Stimulated activated CD4-positive, alpha-beta T cell treated with anti-CD3 and anti-CD28 coated beads, Interleukin-15, amount 100 ng/mL, for 48 hours (primary cell): Measurements from ENCODE around the gene KCNMA1.

Experiments used
- DNase-seq, 2 donors: peaks; one replicate each; pipeline ENCODE4 v3.0.0-alpha.2; 2020; ENCODE audit warnings: low read depth in 2 of 2

Gene KCNMA1

DNA sequence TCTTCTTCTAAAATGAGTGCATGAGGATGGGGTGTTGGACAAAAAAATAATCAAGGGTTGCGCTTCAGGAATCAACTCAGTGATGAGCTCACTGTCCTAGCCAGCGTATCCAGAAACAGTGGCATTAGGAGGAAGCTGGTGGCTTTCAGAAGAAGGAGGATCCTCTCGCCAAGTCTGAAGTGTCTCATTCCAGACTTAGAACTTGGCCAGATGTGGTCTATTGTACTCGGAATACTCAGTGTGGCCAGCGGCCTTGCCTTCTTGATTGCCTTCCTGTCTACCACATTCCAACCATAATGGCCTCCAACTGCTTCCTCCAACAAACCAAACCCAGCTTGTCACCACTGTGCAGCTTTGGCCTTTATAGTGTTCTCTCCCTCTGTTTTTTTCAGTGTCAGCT, 732.4 kb downstream of the KCNMA1 start:
- DNase-seq: no peak

- DNase-seq: no peak
These were observed 734.1 kb downstream of the KCNMA1 start for GRCh38 chr10:76903387-76903945.

DNA sequence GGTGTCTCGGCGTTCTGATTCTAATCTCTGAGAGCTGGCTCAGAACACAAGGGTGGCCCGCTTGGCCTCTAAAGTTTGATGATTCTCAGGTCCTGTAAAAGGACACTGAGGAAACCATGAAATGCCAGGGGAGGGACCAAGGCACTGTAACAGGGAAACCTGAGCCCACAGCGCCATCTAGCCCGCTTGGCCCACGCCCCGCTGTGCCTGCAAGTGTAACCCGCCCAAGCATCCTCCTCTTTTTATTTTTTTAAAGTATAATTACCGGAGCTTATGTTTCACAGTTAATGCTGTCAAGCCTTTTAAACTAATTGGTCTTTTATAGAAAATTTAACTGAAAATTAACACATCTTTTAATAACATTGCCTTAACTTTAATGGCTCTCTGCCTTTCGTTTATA, 734.7 kb downstream of the KCNMA1 start:
- DNase-seq: peak in 1 of 2 donors; percentile 3

DNA sequence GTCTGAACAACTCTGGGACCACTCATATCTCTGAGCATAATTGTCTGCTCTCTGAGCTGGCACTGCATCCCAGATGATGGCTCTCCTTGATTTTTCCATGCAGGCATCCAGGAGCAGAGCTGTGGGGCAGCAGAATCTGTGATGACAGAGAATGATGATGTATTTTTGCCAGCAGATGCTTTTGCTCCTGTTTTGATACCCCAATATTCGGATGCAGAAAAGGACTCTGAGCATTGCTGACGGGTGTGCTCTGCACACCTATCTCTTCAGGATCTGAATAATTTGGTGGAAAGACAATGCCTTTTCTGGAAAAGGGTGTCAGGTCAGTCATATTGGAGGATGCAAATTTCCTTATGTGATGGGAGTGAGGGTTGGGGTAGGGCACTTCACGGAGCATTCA, 735.9 kb downstream of the KCNMA1 start:
- no peak for DNase-seq

DNA sequence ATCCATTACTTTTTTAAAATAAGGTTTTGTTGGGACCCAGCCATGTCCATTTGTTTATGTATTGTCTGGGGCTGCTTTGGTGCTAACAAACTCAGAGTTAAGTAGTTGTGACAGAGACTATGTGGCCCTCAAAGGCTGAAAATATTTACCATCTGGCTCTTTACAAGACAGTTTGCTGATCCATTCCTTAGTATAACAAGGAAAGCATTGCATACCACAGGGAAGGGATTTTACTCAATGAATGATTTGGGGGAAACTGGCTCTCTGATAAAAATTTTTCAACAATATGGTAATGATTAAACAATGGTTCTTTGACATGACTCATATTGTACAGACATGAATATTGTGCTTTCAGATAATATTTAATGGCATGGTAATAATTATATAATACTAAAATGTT, 738.1 kb downstream of the KCNMA1 start:
- DNase-seq: no peak

DNA sequence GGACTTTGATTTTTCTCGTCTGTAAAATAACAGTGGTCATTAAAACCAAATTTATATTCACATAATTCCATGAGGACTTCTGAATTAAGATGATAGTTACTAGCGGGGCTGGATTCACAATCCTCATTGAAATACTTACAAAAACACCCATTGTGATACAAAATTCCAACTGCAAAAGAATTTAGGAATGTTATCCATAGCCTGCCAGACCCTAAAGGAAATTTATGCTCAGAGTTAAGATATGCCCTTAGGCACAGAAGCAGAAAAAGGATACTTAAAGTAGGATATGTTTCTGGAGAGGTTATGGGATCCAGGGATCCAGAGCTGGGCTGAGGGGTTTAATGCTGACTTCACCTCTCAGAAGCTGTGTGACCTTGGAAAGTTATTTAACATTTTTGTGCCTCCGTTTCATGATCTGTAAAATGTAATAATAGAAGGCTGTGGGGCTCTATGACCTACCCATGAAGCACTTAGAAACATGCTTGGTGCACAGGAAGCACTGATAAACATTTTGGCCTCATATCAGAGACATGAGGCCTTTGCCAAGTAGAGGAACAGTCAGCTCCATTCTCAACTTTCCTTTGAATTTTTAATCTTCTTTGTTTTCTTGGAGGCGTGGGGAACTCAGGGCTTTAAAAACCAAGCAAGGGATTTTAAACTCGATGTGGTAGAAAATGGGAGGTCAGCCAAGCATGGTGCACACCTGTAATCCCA, 744.7 kb downstream of the KCNMA1 start:
- DNase-seq: no peak

GRCh38 chr10:76887223-76888010, 750.2 kb downstream of the KCNMA1 start:
- DNase-seq: no peak

GRCh38 chr10:76885816-76886215, 751.8 kb downstream of the KCNMA1 start:
- DNase-seq: no peak

DNA sequence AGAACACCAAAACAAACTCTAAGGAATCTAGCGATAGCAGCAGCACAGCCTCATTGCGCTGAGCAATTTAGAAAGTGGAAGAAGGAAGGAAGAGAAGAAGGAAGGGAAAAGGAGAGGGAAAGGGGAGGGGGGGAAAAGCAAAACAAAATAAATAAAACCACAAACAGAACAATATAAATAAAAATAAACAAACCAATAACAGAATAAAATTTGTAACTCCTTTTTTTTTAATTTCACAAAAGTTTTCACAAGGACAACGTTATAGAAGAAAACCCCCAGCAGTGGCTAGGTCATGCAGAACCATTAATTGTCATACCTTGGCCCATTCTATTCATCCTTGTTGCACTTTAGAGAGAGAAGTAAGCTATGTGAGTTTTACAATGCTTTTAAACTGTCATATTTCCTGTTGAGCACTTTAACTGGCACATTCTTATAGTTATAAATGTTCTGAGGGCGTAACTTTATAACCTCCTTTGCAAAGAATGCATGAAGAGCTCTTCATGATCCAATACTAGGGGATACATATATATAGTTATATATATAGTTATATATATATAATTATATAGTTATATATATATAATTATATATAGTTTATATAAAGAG, 752.8 kb downstream of the KCNMA1 start:
- DNase-seq: no peak

- DNase-seq: no peak
These were observed 754.0 kb downstream of the KCNMA1 start for GRCh38 chr10:76883596-76883995.

DNA sequence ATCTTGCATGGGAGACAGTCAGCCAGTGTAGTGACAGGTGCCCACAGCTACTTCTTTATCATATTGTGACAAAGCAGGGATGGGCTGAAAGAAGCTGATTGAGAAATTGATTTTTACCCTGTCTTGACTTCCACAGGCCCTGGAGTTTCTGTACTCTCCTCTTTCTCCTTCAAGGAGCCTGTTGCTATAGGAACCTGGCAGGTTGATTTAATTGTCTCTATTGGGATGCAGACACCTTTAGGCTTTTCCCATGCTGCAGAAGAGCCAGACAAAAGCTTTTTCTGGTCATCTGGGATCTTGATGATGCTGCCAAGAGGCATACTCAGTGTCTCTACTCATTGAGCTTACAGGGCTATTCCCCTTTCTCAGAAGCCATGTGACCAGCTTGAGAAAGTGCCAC, 754.8 kb downstream of the KCNMA1 start:
- no peak for DNase-seq

GRCh38 chr10:76882245-76882644, 755.4 kb downstream of the KCNMA1 start:
- no peak for DNase-seq

GRCh38 chr10:76881477-76882220, 756.0 kb downstream of the KCNMA1 start:
- no peak for DNase-seq

DNA sequence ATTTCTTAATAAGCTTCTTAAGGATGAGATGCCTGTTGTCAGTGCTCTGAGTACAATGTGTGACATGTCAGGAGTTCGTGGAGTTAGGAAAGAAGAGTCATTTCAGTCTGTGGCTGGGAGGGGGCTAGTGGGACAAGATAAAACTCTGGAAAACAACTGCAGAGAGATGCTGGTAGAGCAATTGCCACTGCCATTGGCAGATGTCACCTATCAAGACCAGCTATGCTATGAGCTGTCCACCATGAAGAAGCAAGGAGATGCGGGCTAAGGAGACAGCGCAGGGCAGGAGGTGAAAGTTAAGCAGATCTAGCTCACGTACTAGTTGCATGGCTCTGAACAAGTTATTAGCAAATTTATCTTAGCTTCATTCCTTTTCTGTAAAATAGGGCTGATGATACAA, 756.7 kb downstream of the KCNMA1 start:
- DNase-seq: no peak

DNA sequence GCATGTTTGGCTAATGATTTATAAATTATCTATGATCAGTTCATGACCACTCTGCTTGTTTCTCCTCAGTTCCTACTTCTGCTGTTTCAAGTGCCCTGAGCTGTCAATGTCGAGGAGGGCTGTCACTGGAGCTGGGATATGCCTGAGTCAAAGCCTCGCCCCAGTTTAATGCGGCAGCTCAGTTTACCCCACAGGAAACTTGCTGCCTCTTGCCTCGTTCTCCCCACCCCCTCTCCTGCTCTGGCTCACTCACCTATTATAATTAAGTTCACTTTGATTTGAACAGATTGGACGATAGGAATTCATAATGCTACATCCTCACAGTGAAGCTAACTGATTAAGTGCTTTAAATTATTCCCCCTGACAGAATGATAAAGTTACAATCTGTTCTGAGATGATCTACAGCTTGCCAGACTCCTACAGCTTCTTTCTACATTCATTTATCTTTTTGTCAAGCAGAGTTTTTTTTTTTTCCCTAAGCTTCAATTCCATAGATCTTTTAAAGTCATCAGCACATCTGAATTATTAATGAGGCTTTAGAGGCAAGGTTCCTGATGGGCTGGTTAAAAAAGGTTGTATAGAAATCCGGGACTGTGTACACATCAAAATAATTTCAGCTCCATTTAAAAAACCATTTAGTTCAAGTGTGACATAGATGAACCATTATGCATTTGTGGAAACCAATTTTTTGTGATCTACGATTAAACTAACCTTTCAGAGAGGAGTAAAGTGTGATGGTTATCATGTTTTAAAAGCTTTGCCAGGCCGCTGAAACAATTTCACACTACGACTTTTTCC, 758.3 kb downstream of the KCNMA1 start:
- no peak for DNase-seq

DNA sequence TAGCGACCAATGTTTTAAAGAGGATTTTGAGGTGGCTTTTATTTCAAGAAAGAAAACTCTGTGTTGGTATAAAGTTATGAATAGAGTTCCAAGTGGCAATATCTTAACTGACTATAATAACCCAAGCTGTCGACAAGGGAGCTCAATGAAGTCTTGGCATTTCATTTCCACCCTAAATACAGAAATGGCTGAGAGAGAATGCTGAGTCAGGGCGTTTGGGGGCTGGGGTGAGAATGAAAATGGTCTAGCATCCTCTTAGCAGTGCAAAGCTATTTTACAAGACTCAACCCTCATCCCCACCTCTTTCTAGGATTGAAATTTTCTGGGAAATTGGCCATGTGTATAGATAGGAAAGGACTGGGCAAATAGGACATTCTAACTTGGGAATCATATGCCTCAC, 759.1 kb downstream of the KCNMA1 start:
- no peak for DNase-seq

DNA sequence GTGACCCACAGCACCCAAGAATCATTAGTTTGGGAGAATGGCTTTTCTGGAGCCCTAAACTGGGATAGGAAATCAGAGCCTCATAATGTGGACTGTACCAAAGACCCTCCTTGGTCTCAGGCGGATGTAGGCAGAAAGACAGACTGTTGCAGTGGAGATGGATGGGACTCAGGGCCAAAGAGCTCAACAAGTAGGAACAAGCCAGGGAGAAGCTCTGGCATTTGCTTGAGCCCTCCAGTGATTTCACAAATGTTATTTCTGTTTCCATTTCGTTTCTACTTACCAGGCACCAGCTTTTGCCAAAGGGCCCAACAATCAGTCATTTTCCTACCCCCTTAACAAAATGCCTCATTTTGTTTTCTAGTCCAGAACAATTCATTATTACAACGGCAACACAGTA, 762.7 kb downstream of the KCNMA1 start:
- no peak for DNase-seq

GRCh38 chr10:76874176-76874575, 763.4 kb downstream of the KCNMA1 start:
- DNase-seq: no peak

DNA sequence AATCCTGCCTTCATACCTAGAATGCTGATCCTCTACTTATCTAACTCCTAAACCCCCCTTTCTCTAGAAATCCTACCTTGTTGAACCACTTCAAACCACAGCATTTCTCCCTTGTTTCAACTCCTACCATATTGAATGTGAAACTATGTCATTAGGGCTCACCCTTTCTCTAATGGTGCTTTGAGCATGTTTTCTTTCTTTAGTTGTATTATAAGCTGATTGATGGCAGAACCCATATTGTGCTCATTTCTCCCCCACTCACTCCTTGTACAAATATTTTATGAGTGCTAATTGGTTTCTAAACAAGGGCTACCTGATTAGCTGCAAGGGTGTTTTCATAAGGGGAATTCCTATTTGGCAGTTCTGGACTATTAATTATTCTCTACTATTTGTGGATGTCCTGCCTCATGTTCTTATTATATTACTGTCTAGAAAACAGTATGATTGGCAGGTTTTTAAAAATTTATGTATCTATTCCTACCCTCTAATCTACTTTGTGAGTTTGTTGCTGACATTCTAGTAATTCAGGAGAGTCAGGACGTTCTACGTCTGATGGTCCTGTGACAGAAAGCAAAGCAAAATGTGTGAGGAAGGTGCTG, 765.8 kb downstream of the KCNMA1 start:
- no peak for DNase-seq

DNA sequence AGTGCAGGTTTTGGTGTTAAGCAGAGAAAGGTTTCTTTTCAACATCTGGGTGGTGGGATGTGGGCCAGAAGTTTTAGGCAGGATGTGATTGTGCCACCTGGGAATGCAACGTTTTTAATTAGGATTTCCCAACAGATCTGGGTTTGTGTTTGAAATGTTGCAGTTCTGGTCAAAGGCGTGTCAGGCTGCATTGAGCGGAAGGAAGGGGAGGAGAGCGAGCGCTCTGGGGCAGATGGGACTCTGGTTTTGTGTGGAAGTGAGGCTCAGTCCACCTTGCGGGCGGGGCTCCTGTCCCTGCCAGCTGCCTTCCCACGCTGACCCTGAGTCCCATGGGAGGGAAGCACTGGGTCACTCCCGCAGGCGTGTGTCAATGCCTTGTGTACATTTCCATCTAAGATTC, 767.7 kb downstream of the KCNMA1 start:
- no peak for DNase-seq
